Fibroblast of skin of right biceps (primary cell): ENCODE measurements around the gene ITM2C.

Experiments
- DNase-seq: peaks from one replicate; pipeline ENCODE4 v3.0.0-alpha.2; 2013

The ITM2C gene

GRCh38 chr2:230873661-230874401 is 9.1 kb downstream of the ITM2C start:
- DNase-seq = no peak

DNA sequence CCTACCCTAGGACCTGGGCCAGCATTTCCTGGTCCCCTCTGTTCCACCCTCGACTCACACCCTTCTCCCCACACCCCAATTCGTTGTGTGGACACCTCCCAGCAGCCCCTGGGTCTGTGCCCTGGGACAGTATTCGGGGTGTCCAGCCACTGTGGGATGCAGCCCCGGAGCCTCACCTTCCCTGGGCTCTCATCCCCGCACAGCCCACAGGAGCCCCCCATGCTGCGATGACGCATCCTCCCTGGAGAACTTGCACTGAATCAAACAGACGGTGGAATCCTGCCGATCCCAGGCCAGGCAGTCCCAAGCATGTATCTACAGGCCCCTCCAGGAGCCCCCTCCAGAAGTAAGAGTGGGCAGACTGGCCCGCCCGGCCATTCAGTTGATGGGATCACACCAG is 9.7 kb downstream of the ITM2C start:
- no peak for DNase-seq

DNA sequence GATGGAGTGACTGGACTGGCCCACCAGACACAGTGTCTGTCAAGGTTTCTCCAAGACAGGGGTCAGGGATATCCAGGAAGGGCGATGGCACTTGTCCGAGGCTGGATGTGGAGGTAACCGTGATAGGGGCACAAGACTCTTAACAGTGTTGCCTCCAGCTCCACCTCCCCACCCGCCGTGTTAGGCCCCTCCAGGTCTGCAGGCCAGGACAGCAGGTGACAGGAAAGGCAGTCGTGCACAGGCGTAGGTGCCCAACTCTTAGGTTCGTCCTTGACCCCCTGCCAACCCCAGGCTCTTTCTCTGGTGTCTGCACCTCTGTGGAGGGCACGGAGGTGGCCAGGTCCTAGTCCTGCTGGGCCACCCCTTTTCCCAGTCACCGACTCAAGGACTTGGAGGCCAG is 10.1 kb downstream of the ITM2C start:
- DNase-seq = no peak

DNA sequence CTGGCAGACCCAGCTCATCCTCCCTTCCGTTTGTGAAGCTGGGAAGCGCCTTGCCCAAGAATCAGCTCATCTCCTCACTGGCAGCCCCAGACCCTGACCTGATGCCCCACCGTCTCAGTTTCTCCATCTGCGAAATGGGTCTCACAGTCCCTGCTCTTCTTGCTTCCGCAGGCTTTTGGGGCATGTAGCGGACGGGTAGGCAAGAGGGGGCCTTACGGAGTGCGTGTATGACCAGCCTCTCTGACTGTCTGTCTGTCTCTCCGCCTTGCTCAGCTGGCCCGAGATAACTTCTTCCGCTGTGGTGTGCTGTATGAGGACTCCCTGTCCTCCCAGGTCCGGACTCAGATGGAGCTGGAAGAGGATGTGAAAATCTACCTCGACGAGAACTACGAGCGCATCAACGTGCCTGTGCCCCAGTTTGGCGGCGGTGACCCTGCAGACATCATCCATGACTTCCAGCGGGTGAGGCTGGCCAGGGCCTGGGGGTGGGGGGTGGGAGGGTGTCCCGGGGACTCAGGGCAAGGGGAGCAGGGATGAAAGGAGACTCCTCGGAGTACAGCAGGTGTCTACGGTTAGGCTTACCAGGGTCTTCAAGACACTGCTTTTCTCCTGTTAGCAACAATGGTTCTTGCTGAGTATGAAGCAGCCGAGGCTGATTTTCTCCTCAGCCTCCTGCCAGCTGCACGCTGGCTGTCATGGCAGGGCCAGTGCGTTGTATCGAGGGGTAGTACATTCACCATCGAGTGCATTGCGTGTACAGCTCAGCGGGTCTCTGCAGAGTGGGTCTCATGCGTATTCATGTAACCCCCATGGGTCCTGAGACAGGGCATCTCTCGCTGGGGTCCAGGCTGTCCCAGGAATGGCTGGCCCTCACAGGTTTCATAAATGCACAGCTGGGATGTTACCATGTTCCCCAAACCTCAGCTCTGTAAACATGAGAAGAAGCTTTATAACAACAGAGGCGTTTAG is 10.9 kb downstream of the ITM2C start:
- no peak for DNase-seq

- no peak for DNase-seq
Measured at GRCh38 chr2:230877116-230877758, 12.5 kb downstream of the ITM2C start.

DNA sequence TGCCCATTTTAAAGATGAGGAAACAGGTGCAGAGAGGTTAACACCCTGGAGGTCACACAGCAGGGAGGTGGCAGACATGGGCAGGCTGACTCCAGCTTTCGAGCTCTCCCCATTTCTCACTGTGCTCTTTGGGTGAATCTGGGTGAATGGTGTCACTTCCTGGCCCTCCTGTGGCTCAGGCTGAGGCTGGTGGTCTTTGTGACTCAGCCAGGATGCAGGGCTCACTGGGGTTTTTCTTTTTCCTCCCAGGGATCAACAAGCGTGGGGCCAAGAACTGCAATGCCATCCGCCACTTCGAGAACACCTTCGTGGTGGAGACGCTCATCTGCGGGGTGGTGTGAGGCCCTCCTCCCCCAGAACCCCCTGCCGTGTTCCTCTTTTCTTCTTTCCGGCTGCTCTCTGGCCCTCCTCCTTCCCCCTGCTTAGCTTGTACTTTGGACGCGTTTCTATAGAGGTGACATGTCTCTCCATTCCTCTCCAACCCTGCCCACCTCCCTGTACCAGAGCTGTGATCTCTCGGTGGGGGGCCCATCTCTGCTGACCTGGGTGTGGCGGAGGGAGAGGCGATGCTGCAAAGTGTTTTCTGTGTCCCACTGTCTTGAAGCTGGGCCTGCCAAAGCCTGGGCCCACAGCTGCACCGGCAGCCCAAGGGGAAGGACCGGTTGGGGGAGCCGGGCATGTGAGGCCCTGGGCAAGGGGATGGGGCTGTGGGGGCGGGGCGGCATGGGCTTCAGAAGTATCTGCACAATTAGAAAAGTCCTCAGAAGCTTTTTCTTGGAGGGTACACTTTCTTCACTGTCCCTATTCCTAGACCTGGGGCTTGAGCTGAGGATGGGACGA is 13.2 kb downstream of the ITM2C start:
- DNase-seq = no peak

GRCh38 chr2:230878599-230879188 is 14.0 kb downstream of the ITM2C start:
- DNase-seq = no peak

DNA sequence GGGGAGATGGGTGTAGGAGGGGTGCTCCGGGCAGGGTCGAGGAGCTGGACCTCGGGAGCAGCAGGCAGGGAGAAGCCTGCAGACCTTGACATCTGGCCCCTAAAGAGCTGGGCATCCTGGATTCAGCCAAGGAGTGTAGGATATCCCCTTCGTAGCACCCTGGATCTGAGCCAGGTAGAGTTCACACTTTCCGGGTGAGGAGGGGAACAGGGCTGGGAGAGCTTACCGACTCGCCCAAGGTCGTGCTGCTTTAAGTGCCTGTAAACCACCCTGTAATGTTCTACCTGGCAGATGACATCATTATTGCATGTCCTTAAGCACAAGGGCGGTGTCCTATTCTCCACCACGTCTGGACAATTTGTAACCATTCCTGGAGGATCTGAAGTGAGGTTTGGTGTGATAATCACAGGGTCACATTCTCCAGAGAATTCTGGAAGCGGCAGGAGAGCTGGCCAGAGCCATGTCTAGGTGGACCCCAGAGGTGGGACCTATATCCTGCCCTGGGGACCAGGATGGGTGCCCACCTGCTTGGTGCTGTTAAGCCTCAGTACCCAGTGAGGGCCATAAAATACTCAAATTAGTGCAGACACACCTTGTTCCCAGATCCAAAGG is 14.6 kb downstream of the ITM2C start:
- no peak for DNase-seq

GRCh38 chr2:230879891-230880290 is 15.1 kb downstream of the ITM2C start:
- DNase-seq = no peak

- DNase-seq = no peak
Measured at GRCh38 chr2:230881840-230882239, 17.1 kb downstream of the ITM2C start.

- peak; percentile 36 for DNase-seq
Measured at GRCh38 chr2:230885463-230886130, 20.9 kb downstream of the ITM2C start.

GRCh38 chr2:230886206-230886605 is 21.5 kb downstream of the ITM2C start:
- DNase-seq = no peak

DNA sequence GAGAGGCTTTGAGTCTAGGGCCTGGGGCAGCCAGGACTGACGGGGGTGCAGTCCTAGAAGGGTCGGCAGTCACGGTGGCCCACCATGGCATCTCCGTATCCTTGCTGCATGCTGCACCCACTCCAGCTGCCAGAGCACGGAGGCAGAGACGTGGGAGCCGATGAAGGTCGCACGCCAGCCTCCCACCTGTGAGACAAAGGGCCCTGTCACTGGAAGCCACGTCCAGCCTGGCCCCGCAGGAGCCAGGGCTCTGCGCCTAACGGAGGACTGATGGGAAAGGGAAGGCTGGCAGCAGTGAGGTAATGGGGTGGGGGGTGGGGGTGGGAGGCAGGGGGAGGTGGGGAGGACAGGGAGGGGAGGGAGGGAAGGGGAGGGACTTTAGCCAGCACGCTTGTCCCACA is 21.9 kb downstream of the ITM2C start:
- DNase-seq = no peak

DNA sequence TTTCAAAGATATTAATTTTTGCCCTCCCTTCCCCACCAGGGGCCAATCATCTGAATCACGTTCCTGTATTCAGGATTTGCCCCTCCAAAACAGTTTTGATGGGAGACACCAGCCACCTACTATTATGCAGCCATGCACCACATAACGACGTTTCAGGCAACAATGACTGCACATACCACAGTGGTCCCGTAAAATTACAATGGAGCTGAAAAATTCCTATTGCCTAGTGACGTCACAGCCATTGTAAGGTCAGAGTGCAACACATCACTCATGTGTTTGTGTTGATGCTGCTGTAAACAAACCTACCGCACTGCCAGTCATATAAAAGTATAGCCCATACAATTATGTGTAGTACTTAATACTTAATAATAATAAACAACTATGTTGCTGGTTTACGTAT is 22.6 kb downstream of the ITM2C start:
- DNase-seq = no peak

DNA sequence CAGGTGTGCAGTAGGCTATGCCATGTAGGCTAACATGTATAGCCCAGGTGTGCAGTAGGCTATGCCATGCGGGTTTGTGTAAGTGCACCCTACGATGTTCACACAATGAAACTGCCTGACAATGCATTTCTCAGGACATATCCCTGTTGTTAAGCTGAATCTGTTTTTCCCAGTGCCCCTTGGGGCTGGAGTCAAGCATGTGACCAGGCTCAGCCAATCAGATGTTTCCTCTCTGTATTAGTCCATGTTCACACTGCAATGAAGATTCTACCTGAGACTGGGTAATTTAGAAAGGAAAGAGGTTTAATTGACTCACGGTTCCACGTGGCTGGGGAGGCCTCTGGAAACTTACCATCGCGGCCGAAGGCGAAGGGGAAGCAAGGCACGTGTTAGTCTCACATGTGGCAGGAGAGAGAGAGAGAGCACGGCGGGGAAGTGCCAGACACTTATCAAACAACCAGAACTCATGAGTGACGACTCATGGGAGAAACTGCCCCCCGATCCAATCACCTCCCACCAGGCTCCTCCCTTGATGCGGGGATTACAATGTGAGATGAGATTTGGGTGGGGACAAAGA is 24.2 kb downstream of the ITM2C start:
- DNase-seq = no peak

DNA sequence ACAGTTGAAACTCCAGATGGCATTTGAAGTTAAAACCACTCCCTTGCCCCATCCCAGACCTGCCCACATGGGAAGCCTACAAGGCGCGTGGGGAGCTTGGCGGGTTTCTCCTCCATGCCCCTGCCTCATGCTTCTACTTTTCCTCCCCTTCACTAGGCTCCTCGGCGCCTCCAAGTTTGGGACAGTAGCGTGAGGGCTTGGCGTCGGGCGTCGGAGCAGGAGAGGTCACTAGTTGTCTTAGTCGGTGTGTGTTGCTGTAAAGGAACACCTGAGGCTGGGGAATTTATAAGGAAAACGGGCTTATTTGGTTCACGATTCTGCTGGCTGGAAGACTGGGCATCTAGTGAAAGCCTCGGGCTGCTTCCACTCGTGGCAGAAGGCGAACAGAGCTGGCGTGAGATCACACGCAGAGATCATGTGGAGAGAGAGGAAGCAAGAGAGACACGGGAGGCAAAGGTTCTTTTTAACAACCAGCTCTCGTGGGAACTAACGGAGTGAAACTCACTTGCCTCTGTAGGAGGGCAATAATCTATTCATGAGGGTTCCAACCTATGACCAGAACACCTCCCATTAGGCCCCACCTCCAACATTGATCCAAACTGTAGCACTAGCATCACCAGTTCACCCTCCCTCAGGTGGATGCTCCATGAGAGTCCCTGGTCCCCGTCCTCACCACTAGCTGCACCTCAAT is 25.3 kb downstream of the ITM2C start:
- no peak for DNase-seq

DNA sequence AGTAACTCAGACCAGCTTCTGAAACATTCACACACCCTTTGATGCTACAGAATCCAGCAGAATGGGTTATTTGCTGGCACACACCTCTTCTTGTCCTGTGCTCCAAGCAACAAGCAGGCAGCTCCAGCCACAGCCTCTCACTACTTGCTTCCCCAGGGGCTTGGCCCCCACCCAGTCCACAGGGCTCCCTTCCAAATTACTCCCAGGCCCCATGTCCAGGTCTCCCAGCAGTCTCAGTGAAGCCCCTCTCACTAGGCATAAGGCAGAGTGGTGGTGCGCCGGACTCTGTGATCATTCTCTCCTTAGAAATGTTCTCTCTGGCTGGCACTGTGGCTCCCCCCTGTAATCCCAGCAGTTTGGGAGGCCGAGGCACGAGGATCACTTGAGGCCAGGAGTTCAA is 25.9 kb downstream of the ITM2C start:
- DNase-seq = no peak

- DNase-seq = peak; percentile 57
Measured at GRCh38 chr2:230891064-230891463, 26.3 kb downstream of the ITM2C start.

- no peak for DNase-seq
Measured at GRCh38 chr2:230891509-230891908, 26.8 kb downstream of the ITM2C start.

GRCh38 chr2:230893338-230893737 is 28.6 kb downstream of the ITM2C start:
- no peak for DNase-seq
